ENCODE measurements around the gene PECR. TPM values are rescaled to one million over a fixed set of nuclear protein-coding genes. Genes with fewer than 3 reads are reported as not detected.
A peak's percentile ranks its signal among the peaks of the same experiment; 100 is the strongest.
"Not testable (repeated sequence)": the region's sequence is repeated elsewhere in the genome, so short reads cannot be mapped to it uniquely, and the experiment has no call there.

Gene PECR
- total RNA-seq, 3 donors from 2014 or later = 6.3 to 62.7 (median 10.2) TPM

DNA sequence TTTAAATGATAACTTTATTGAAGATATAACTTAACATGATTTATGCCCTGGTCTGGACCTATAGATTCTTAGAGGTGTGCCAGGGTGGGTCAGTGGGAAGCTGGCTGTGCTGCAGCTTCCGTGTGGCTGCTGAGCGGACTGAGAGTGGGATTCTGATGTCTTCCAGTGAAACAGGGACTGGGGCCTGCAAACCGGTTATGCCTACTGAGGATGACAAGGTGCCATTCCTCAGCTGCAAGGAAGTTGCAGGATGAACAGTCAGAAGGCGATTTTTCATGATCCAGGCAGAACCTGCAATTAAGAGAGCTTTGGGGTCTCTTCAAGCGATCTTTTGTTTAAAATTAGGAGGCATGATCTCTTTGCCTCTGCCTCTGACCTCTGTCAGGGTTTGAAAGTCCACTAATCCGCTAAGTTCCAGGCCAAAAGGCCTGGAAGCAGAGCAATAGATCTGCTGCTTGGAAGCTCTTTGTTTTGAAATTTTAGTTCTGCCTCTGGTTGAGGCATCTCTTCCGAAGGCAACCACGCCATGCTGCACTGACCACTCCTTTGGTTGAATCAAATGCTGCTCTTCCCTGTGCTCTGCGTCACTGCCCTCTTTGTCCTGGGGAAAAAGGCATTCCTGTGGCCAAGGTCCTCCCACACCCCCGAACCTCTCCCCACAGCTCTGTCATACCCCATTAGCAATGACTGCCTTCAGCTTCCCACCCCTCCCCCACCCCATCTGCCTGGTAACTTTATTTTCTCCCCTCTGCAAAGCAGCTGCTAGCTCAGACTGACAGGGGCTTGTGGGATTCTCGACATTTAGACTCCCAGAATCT is 2.1 kb upstream of the PECR start:
- Histone ChIP-seq H3K9me3 (no peaks in the 10 kb centered on the region), H3K27me3 (no peaks in the 10 kb centered on the region), H3K27ac (no peak overlapping the region), H3K4me3 (no peak overlapping the region), H3K36me3 (no peaks in the 10 kb centered on the region), H3K4me1 (no peaks in the 10 kb centered on the region)
- DNase-seq (ENCODE audit: low spot score in 2 of 2) = no peak
- TF ChIP-seq, protein P1, sequence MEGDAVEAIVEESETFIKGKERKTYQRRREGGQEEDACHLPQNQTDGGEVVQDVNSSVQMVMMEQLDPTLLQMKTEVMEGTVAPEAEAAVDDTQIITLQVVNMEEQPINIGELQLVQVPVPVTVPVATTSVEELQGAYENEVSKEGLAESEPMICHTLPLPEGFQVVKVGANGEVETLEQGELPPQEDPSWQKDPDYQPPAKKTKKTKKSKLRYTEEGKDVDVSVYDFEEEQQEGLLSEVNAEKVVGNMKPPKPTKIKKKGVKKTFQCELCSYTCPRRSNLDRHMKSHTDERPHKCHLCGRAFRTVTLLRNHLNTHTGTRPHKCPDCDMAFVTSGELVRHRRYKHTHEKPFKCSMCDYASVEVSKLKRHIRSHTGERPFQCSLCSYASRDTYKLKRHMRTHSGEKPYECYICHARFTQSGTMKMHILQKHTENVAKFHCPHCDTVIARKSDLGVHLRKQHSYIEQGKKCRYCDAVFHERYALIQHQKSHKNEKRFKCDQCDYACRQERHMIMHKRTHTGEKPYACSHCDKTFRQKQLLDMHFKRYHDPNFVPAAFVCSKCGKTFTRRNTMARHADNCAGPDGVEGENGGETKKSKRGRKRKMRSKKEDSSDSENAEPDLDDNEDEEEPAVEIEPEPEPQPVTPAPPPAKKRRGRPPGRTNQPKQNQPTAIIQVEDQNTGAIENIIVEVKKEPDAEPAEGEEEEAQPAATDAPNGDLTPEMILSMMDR (IDR thresholded peaks at IDR 0.05) = no peak
- TF ChIP-seq POLR2A (IDR thresholded peaks at IDR 0.05) = no peak
- TF ChIP-seq POLR2AphosphoS5 (IDR thresholded peaks at IDR 0.05) = no peak
- intact Hi-C loops (cut with DNase I; ENCODE audit: low total_unique reads) = no loop called here

DNA sequence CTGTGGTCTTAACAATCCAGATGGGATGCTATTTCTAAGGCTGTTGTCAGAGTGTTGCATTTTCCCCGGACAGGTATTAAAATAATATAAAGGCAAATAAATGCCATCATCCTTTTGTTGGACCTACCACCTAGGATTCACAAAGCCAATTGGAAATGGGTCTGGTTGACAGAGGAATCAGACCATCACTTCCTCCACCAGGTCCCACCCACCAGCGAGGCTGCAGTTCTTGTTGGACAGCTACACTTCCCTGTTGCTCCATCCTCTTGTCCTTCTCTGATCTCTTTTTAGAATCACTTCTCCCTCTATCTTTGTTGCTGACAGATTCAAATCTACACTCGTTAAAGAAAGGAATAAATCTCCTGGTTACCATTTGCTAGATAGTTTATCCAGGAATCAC is 1.2 kb upstream of the PECR start:
- Histone ChIP-seq H3K4me3 (no peak overlapping the region), H3K27ac (no peak overlapping the region), H3K9me3 (no peaks in the 10 kb centered on the region), H3K4me1 (no peaks in the 10 kb centered on the region), H3K36me3 (no peaks in the 10 kb centered on the region), H3K27me3 (no peaks in the 10 kb centered on the region)
- no peak for DNase-seq (ENCODE audit: low spot score in 2 of 2)
- intact Hi-C loops (cut with DNase I; ENCODE audit: low total_unique reads) = no loop called here
- TF ChIP-seq POLR2AphosphoS5 (IDR thresholded peaks at IDR 0.05) (no peak), POLR2A (IDR thresholded peaks at IDR 0.05) (no peak)
- TF ChIP-seq, protein P1 (IDR thresholded peaks at IDR 0.05) = no peak

DNA sequence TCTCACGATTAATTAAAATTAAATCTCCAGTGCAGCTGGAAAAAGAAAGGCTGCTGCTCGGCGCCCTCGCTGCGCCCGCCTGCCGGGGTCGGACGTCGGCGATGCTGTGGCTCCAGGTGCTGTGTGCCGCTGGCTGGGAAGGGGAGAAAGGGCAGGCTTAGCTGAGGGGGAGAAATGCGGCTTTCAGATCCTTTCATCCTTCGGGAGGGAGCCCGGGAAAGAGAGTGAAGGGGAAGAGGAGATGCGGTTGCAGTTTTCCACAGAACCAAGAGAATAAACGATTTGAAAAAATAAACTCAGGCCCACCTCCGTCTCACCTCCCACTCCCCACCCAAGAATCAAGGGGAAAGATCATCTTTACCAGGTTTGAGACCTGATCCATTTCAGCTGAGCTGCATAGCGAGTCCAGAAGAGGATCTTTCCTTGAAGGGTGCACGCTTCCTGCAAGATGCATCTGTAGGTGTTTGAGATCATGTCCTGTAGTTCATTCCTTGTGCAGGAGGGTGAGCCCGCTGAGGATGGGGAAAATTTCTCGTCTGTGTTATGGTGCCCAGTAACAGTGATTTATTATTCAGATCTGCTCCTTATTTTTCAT is 605 bp upstream of the PECR start:
- intact Hi-C loops (cut with DNase I; ENCODE audit: low total_unique reads) = no loop called here
- TF ChIP-seq POLR2AphosphoS5 (IDR thresholded peaks at IDR 0.05) (no peak), POLR2A (IDR thresholded peaks at IDR 0.05) (no peak)
- TF ChIP-seq, protein P1 (IDR thresholded peaks at IDR 0.05) = no peak
- Histone ChIP-seq H3K4me3 (peak overlapping the region; percentile 55 to 73 (median 67)), H3K27ac (peak overlapping the region in 1 of 2 donors; percentile 17), H3K27me3 (no peaks in the 10 kb centered on the region), H3K4me1 (no peaks in the 10 kb centered on the region), H3K9me3 (no peaks in the 10 kb centered on the region), H3K36me3 (no peaks in the 10 kb centered on the region)
- no peak for DNase-seq (ENCODE audit: low spot score in 2 of 2)

DNA sequence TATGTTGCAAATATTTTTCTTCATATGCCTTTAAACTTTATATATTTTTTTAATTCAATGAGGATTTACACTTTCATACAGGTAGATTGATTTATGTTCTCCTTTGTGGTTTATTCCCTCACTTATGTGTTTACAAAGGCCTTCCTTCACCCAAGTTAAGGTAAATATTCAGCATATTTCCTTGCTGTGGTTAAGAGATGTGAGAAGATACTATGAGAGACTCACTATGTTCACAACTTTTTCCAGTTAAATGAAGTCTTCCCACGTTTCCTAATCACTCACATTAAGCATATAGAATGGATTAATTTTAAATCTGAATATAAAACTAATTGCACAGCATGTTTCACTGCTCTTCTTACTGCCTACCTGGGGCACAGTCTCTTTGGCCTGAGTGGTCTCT is 597 bp downstream of the PECR start:
- H3K27ac ChIP-seq = no peak overlapping the region
- no peaks in the 10 kb centered on the region for H3K4me1 ChIP-seq
- no peaks in the 10 kb centered on the region for H3K36me3 ChIP-seq
- intact Hi-C loops (cut with DNase I; ENCODE audit: low total_unique reads) = no loop called here
- no peak for DNase-seq (ENCODE audit: low spot score in 2 of 2)
- TF ChIP-seq POLR2A (IDR thresholded peaks at IDR 0.05) = no peak
- TF ChIP-seq, protein P1 (IDR thresholded peaks at IDR 0.05) = no peak
- peak overlapping the region; percentile 55 to 73 (median 67) for H3K4me3 ChIP-seq
- H3K27me3 ChIP-seq = no peaks in the 10 kb centered on the region
- no peaks in the 10 kb centered on the region for H3K9me3 ChIP-seq

- H3K27ac ChIP-seq; intact Hi-C loops (cut with DNase I; ENCODE audit: low total_unique reads): not testable (repeated sequence)
Measured at GRCh38 chr2:216080048-216080447, 1.6 kb downstream of the PECR start.

More at GRCh38 chr2:216080048-216080447, 1.6 kb downstream of the PECR start:
- H3K36me3 ChIP-seq; H3K4me3 ChIP-seq; H3K4me1 ChIP-seq; DNase-seq (ENCODE audit: low spot score in 2 of 2); H3K9me3 ChIP-seq; H3K27me3 ChIP-seq: not testable (repeated sequence)

All from breast epithelium (tissue), 4 donors.